Caco-2 (cell line): ENCODE results near the gene CADPS2. TPM values are rescaled to one million over a fixed set of nuclear protein-coding genes. Genes with fewer than 3 reads are reported as not detected.

ENCODE experiments used
- BruUV-seq: library from RNA; stranded (reverse); fragments of 400-500 nt; replicated peaks from 2 replicates; lab custom pipeline; 2021; lab: Mats Ljungman, UMichigan
- CTCF ChIA-PET: fragments of 300-600 bp; sonication (Branson Sonifier 250); formaldehyde crosslinking; loops from one replicate; lab custom pipeline; 2022; ENCODE audit warnings: antibody characterized with exemption; lab: Charles Lee
- POLR2A ChIA-PET: fragments of 300-600 bp; sonication (Branson Sonifier 250); formaldehyde crosslinking; loops from one replicate; lab custom pipeline; 2022; ENCODE audit warnings: antibody characterized with exemption; lab: Charles Lee
- DNase-seq, 2 experiments: peaks; one replicate each; pipeline versions ENCODE4 v3.0.0 to v3.0.0-alpha.2; 2020 to 2022
- H3K27me3 ChIP-seq: replicated peaks from 2 replicates; pipeline ENCODE4 v1.6.0; 2011; ENCODE audit warnings: low read length; ENCODE audit not compliant: control insufficient read depth, insufficient read depth
- H3K36me3 ChIP-seq: 2 replicates; pipeline ENCODE4 v1.5.1; 2011; ENCODE audit warnings: low read length; ENCODE audit not compliant: control insufficient read depth, insufficient read depth
- H3K4me1 ChIP-seq: fragments of 250-450 bp; sonication (Bioruptor Pico); 2 replicates; pipeline ENCODE4 v1.5.1; 2020; ENCODE audit warnings: mild to moderate bottlenecking
- H3K4me3 ChIP-seq: 2 replicates; pipeline ENCODE4 v1.5.1; 2011; ENCODE audit warnings: low read depth, mild to moderate bottlenecking, control low read depth, low read length
- H3K9me3 ChIP-seq: fragments of 250-450 bp; sonication (Bioruptor Pico); 2 replicates; pipeline ENCODE4 v1.5.1; 2020; ENCODE audit warnings: mild to moderate bottlenecking, moderate library complexity
- H3K27ac Mint-ChIP-seq: one replicate; pipeline ENCODE4 v1.8.0; 2022; ENCODE audit warnings: mixed read lengths; ENCODE audit not compliant: unreplicated experiment
- H3K27me3 Mint-ChIP-seq: one replicate; pipeline ENCODE4 v1.8.0; 2022; ENCODE audit warnings: mixed read lengths; ENCODE audit not compliant: insufficient read depth, unreplicated experiment
- H3K36me3 Mint-ChIP-seq: one replicate; pipeline ENCODE4 v1.8.0; 2022; ENCODE audit warnings: mild to moderate bottlenecking, mixed read lengths; ENCODE audit not compliant: insufficient read depth, unreplicated experiment
- H3K4me1 Mint-ChIP-seq: one replicate; pipeline ENCODE4 v1.8.0; 2022; ENCODE audit warnings: low read depth, mixed read lengths; ENCODE audit not compliant: unreplicated experiment
- H3K4me3 Mint-ChIP-seq: one replicate; pipeline ENCODE4 v1.8.0; 2022; ENCODE audit warnings: mild to moderate bottlenecking, moderate library complexity, mixed read lengths; ENCODE audit not compliant: unreplicated experiment
- H3K9me3 Mint-ChIP-seq: one replicate; pipeline ENCODE4 v1.8.0; 2022; ENCODE audit warnings: mixed read lengths; ENCODE audit not compliant: unreplicated experiment
- intact Hi-C: fragments of 100-400 bp; cut with micrococcal nuclease; formaldehyde crosslinking; loops from one replicate; pipeline ENCODE4 v1.10.0; 2022; ENCODE audit not compliant: unreplicated experiment
- total RNA-seq: library from RNA; stranded (reverse); gene quantifications from 2 replicates; pipeline ENCODE4 v1.2.3, GENCODE V29; 2022
- TF ChIP-seq, protein P1 (sequence below), 2 experiments: fragments of 200-600 bp in 1 of 2; IDR thresholded peaks; 1 replicate in 1 of 2; 2 replicates in 1 of 2; pipeline versions ENCODE4 v1.5.1 to v1.8.0; 2011 to 2022; ENCODE audit warnings: antibody characterized with exemption in 1 of 2, control low read depth in 1 of 2, inconsistent platforms in 1 of 2, low read depth in 1 of 2, low read length in 1 of 2, mild to moderate bottlenecking in 1 of 2, moderate library complexity in 1 of 2; ENCODE audit not compliant: insufficient read depth in 1 of 2, severe bottlenecking in 1 of 2, unreplicated experiment in 1 of 2

Gene CADPS2
- total RNA-seq, 1 experiment from 2014 or later = 2.7 TPM

DNA sequence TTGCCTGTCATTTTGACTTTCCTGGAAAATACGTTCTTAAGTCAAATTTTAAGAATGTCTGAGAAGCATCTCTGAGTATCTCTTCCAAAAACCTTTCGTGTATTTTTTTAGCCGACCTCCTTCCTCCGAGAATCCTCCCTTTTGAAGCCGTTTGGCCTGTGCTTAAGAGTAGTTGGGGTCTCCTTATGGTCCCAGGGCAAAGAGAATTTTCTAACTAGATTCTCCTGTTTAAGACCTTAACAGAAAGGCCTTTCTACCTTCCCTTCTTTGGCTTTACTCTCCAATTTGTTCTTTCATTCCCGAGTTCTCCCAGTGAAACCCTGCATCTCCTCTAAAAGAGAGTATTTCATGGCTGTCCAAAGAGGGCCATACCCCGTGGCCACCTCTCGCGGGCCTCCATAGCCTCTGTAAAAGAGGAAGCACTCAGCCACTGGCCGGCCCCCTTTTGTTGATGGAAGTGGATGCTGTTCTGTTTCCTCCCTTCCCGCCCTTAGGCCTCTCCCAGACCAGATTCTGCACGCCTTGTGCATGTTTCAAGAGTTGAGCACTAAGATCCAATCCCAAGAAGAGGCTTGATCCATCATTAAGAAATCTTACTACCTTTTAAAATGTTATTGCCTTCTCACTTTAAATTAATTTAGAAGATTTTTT, 575.1 kb downstream of the CADPS2 start:
- Histone ChIP-seq H3K27me3 (0 out of 2 replicates have a peak, but pooled peaks cover 1% of the 10 kb centered on the region), H3K4me3 (no peak overlapping the region), H3K36me3 (no peaks in the 10 kb centered on the region), H3K4me1 (no peaks in the 10 kb centered on the region), H3K9me3 (no peaks in the 10 kb centered on the region)
- Mint-ChIP-seq H3K9me3 (no peaks in the 10 kb centered on the region), H3K4me3 (no peak overlapping the region), H3K27ac (no peak overlapping the region), H3K4me1 (no peaks in the 10 kb centered on the region), H3K36me3 (no peaks in the 10 kb centered on the region), H3K27me3 (peaks cover 27% of the 10 kb centered on the region)
- DNase-seq = no peak
- no TSS peak for BruUV-seq
- intact Hi-C loops = no loop called here
- ChIA-PET POLR2A (no interaction called here), CTCF (no interaction called here)
- TF ChIP-seq, protein P1, sequence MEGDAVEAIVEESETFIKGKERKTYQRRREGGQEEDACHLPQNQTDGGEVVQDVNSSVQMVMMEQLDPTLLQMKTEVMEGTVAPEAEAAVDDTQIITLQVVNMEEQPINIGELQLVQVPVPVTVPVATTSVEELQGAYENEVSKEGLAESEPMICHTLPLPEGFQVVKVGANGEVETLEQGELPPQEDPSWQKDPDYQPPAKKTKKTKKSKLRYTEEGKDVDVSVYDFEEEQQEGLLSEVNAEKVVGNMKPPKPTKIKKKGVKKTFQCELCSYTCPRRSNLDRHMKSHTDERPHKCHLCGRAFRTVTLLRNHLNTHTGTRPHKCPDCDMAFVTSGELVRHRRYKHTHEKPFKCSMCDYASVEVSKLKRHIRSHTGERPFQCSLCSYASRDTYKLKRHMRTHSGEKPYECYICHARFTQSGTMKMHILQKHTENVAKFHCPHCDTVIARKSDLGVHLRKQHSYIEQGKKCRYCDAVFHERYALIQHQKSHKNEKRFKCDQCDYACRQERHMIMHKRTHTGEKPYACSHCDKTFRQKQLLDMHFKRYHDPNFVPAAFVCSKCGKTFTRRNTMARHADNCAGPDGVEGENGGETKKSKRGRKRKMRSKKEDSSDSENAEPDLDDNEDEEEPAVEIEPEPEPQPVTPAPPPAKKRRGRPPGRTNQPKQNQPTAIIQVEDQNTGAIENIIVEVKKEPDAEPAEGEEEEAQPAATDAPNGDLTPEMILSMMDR (IDR thresholded peaks at IDR 0.05; ENCODE audit: insufficient read depth in 1 of 2, low read depth in 1 of 2, low read length in 1 of 2, severe bottlenecking in 1 of 2, unreplicated experiment in 1 of 2) = no peak

DNA sequence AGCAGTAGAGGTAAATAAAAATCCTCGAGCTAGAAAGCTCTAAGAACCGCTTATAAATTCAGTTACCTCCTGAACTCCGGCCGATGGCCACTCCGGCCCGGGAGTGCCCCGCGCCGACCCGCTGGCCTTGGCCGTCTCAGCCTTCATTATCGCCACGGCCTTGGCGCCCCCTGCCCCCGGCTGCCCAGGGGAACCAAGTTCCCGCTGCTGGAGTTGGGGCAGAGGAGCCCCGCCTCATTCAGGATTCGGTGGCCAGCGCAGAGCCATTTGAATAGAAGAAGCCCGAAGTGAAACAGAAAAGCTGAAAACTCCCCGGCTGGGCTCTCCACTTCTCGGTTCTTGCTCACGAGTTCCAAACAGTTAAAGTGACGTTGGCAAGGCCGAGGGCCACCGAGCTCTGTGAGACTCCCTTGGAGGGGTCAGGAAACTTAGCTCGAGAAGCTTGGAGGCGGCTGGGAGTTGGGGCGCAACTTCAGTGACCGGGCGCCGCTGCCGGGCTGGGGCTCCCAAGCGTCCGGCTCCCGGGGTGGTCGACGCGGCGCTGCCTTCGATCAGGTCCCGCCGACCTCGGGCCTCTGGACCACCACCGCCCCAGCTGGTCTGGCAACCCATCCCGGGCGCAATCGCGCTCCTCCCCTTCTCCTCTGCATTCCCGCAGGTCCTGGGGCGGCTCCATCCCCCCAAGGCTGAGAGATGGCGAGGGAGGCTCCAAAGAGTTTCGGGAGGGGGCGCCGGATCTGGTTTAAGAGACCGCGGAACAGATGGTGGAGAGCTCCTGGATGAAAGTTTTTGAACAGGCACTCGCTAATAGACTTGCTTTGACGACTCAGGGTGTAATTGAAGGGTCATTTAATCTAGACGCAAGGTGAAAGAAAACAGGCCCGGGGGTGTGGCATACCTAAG, 575.9 kb downstream of the CADPS2 start:
- 0 out of 2 replicates have a peak, but pooled peaks cover 1% of the 10 kb centered on the region for H3K27me3 ChIP-seq
- TF ChIP-seq, protein P1 (IDR thresholded peaks at IDR 0.05; ENCODE audit: insufficient read depth in 1 of 2, low read depth in 1 of 2, low read length in 1 of 2, severe bottlenecking in 1 of 2, unreplicated experiment in 1 of 2) = no peak
- ChIA-PET POLR2A (no interaction called here), CTCF (no interaction called here)
- H3K36me3 Mint-ChIP-seq = no peaks in the 10 kb centered on the region
- no peak overlapping the region for H3K4me3 Mint-ChIP-seq
- no peak overlapping the region for H3K4me3 ChIP-seq
- H3K4me1 ChIP-seq = no peaks in the 10 kb centered on the region
- H3K9me3 ChIP-seq = no peaks in the 10 kb centered on the region
- H3K9me3 Mint-ChIP-seq = no peaks in the 10 kb centered on the region
- no peaks in the 10 kb centered on the region for H3K36me3 ChIP-seq
- BruUV-seq = no TSS peak
- H3K27ac Mint-ChIP-seq = no peak overlapping the region
- intact Hi-C loops = no loop called here
- H3K27me3 Mint-ChIP-seq = peaks cover 28% of the 10 kb centered on the region
- no peak for DNase-seq
- H3K4me1 Mint-ChIP-seq = no peaks in the 10 kb centered on the region

DNA sequence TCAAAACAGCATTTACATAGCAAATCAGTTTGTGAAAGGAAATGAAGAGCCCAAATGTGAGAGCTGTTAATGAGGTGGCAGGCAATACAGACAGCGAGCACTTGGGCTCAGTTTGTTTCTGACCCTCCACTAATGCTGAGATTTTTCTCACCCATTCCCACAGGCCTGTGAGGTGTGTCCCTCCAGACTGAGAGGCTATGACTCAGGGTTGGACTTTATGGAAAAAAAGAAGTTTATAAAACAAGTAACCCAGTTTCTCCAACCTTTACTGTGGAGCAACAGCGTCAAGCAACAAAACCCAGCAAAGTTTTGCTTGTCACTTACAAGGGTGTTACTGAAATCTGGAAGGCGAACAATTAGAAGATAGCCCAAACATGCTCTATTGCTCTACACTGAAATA, 576.8 kb downstream of the CADPS2 start:
- H3K27ac Mint-ChIP-seq = no peak overlapping the region
- Histone ChIP-seq H3K9me3 (no peaks in the 10 kb centered on the region), H3K36me3 (no peaks in the 10 kb centered on the region), H3K4me3 (no peak overlapping the region), H3K27me3 (0 out of 2 replicates have a peak, but pooled peaks cover 1% of the 10 kb centered on the region), H3K4me1 (0 out of 2 replicates have a peak, but pooled peaks cover 3% of the 10 kb centered on the region)
- ChIA-PET POLR2A (no interaction called here), CTCF (no interaction called here)
- H3K36me3 Mint-ChIP-seq = no peaks in the 10 kb centered on the region
- peaks cover 29% of the 10 kb centered on the region for H3K27me3 Mint-ChIP-seq
- no peak overlapping the region for H3K4me3 Mint-ChIP-seq
- no peak for DNase-seq
- TF ChIP-seq, protein P1 (IDR thresholded peaks at IDR 0.05; ENCODE audit: insufficient read depth in 1 of 2, low read depth in 1 of 2, low read length in 1 of 2, severe bottlenecking in 1 of 2, unreplicated experiment in 1 of 2) = no peak
- no peaks in the 10 kb centered on the region for H3K9me3 Mint-ChIP-seq
- no TSS peak for BruUV-seq
- intact Hi-C loops = no loop called here
- H3K4me1 Mint-ChIP-seq = no peaks in the 10 kb centered on the region
